Tibial artery (tissue), 4 donors: Measurements from ENCODE around the gene RALGPS2.

Experiments
- DNase-seq, 2 donors: peaks; one replicate each; pipeline ENCODE4 v3.0.0-alpha.2; 2019
- H3K27ac ChIP-seq, 2 donors: fragments of 200-600 bp; sonication (generic) in 1 of 2; 1 replicate in 1 of 2; 2 replicates in 1 of 2; pipeline ENCODE4 v1.5.1; 2018 to 2019; ENCODE audit warnings: mild to moderate bottlenecking in 1 of 2
- H3K27me3 ChIP-seq, 2 donors: fragments of 200-600 bp; sonication (generic) in 1 of 2; one replicate each; pipeline versions ENCODE4 v1.5.1 to v1.6.0; 2016 to 2019
- H3K36me3 ChIP-seq, 3 donors: fragments of 200-600 bp; sonication (generic) in 2 of 3; one replicate each; pipeline ENCODE4 v1.5.1; 2016 to 2019; ENCODE audit warnings: mild to moderate bottlenecking in 2 of 3
- H3K4me1 ChIP-seq, 4 donors: fragments of 200-600 bp; sonication (generic) in 2 of 4; 1 replicate in 3 of 4; 2 replicates in 1 of 4; pipeline ENCODE4 v1.5.1; 2016 to 2019
- H3K4me3 ChIP-seq, 2 donors: fragments of 200-600 bp; sonication (generic) in 1 of 2; 1 replicate in 1 of 2; 2 replicates in 1 of 2; pipeline ENCODE4 v1.5.1; 2018 to 2019; ENCODE audit warnings: mild to moderate bottlenecking in 2 of 2
- H3K9me3 ChIP-seq, 3 donors: fragments of 200-600 bp; sonication (generic) in 1 of 3; one replicate each; pipeline ENCODE4 v1.5.1; 2016 to 2019
- intact Hi-C: fragments of 100-400 bp; cut with DNase I; formaldehyde crosslinking; loops from one replicate; pipeline ENCODE4 v1.15.0; 2023; ENCODE audit warnings: low total_unique reads
- TF ChIP-seq, protein P1 (sequence below), 2 experiments: fragments of 200-600 bp in 1 of 2; fragments of 450-650 bp in 1 of 2; IDR thresholded peaks; one replicate each; pipeline ENCODE4 v1.5.1; 2017 to 2019; ENCODE audit warnings: antibody characterized with exemption in 2 of 2, mild to moderate bottlenecking in 1 of 2, moderate library complexity in 1 of 2

RALGPS2 gene

DNA sequence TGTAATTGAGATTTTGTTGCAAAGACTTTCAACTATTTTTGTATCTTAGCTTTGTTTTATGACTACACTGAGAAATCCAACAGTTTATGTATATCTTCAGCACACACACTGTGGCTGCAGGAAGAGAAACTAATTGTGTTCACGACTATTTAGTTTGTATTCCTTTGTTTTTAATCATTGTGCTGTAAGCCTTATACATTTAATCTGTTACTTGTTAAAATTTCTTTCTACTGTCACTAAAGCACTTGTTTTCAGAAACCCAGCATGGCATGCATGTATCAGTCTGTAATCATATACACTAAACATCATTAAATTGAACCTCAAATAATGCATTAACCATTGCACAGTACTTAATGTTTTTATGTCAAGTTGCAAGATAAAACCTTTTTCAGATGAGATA is 145.2 kb downstream of the RALGPS2 start:
- peak overlapping the region; percentile 65 to 79 for H3K27ac ChIP-seq
- no peaks in the 10 kb centered on the region for H3K9me3 ChIP-seq
- H3K27me3 ChIP-seq, result no peaks in the 10 kb centered on the region
- TF ChIP-seq, protein P1, sequence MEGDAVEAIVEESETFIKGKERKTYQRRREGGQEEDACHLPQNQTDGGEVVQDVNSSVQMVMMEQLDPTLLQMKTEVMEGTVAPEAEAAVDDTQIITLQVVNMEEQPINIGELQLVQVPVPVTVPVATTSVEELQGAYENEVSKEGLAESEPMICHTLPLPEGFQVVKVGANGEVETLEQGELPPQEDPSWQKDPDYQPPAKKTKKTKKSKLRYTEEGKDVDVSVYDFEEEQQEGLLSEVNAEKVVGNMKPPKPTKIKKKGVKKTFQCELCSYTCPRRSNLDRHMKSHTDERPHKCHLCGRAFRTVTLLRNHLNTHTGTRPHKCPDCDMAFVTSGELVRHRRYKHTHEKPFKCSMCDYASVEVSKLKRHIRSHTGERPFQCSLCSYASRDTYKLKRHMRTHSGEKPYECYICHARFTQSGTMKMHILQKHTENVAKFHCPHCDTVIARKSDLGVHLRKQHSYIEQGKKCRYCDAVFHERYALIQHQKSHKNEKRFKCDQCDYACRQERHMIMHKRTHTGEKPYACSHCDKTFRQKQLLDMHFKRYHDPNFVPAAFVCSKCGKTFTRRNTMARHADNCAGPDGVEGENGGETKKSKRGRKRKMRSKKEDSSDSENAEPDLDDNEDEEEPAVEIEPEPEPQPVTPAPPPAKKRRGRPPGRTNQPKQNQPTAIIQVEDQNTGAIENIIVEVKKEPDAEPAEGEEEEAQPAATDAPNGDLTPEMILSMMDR (IDR thresholded peaks at IDR 0.05), result no peak
- no peak for DNase-seq
- intact Hi-C loops, result loop anchor here (5.0 kb wide), 1 partner anchor 62 kb away; no protein-coding TSS in a partner anchor
- H3K4me3 ChIP-seq, result peak overlapping the region; percentile 48 to 55
- peaks cover 0 to 2% (median 2%) of the 10 kb centered on the region in 3 donors for H3K36me3 ChIP-seq
- H3K4me1 ChIP-seq, result peaks cover 0 to 29% (median 10%) of the 10 kb centered on the region in 4 donors

DNA sequence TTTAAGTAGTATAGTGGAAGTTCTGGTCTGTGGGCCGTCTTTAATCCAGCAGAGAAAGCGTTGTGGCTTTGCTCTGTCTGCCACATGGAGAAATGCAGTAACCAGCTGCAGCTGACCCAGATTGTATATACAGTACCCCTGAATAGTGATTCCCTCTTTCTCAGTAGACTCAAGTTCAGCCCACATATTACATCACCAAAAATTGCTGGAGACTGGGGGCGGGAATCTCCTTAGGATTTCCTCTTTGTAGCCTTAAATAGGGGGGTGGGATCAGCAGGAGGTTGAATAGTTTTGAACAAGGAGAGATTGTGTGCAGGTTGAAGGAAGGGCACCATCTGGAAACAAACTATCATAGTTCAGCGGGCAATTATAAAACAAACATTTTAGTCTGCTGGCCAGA is 145.9 kb downstream of the RALGPS2 start, which contains the start of gene ANGPTL1:
TSS of gene ANGPTL1 (minus strand) at position 134 of the 400 bp plus-strand sequence. CDS start 5,301 bp downstream, outside the sequence.
- peak within 1 kb of the TSS; percentile 48 to 55 for H3K4me3 ChIP-seq
- TF ChIP-seq, protein P1 (IDR thresholded peaks at IDR 0.05), result no peak
- peaks cover 0 to 21% (median 10%) of the 10 kb centered on the region in 4 donors for H3K4me1 ChIP-seq
- peak in 1 of 2 donors; percentile 20 for DNase-seq
- intact Hi-C loops, result loop anchor here (5.0 kb wide), 1 partner anchor 61 kb away; no protein-coding TSS in a partner anchor
- no peaks in the 10 kb centered on the region for H3K27me3 ChIP-seq
- peak within 1 kb of the TSS; percentile 65 to 79 for H3K27ac ChIP-seq
- no peaks in the 10 kb centered on the region for H3K9me3 ChIP-seq
- H3K36me3 ChIP-seq, result no peaks in the 10 kb centered on the region

DNA sequence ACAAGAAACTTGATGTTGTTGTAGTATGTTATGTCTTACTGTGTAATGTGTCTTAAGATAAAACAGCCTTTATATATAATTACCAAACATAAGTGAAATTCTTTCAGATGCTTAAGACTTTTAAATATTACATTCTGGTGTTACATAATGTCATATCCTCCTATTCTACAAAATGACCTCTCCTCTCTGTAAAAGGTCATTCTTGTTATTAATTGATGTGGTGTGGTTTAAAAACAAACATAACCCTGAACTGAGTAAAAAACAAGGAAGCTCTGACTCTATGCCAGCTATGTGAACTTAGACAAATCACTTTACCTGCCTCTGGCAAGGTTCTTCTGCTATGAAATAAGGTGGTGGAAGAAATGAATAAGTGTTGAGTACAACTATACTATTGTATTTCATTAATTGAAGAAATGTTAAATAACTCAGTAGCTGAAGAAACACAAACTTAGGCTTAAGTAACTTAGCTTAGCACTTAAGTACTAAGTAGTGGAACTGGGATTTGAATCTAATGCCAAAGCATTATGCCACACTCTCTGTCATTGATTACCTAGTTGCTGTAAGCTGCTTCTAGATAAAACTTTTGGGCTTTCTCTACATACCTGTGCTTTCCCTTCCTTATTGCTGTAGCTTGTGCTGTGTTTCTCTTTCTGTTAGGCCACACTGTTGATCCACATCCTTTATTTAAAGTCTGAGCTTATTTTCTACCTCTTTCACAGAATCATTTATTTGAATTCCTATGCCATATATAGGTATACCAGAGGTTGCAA is 146.7 kb downstream of the RALGPS2 start:
- intact Hi-C loops, result loop anchor here (5.0 kb wide), 1 partner anchor 61 kb away; no protein-coding TSS in a partner anchor
- Histone ChIP-seq H3K27me3 (no peaks in the 10 kb centered on the region), H3K4me3 (peak overlapping the region; percentile 48 to 55), H3K27ac (peak overlapping the region; percentile 65 to 79), H3K4me1 (peaks cover 0 to 15% (median 9%) of the 10 kb centered on the region in 4 donors), H3K9me3 (no peaks in the 10 kb centered on the region), H3K36me3 (no peaks in the 10 kb centered on the region)
- no peak for DNase-seq
- TF ChIP-seq, protein P1 (IDR thresholded peaks at IDR 0.05), result no peak

DNA sequence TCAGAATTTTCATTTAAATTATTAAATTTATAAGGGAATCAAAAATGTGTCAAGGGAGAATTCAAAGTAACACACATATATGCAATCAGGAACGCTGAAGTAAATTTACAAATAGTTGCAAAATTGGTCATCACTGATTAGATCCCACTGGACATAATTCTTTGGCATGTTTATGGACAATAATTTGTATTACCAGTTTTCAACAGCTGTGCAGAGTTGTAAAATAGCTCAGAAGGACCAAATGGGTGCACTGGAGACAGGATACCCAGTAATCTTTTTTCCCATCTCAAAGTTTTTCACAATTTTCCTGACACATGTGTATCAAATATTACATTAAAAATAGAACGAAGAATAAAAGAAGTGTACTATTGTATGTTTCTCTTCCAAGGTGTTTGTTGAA is 149.9 kb downstream of the RALGPS2 start:
- Histone ChIP-seq H3K4me3 (no peak overlapping the region), H3K9me3 (no peaks in the 10 kb centered on the region), H3K27ac (no peak overlapping the region), H3K4me1 (peaks cover 0 to 15% (median 8%) of the 10 kb centered on the region in 4 donors), H3K36me3 (no peaks in the 10 kb centered on the region), H3K27me3 (no peaks in the 10 kb centered on the region)
- intact Hi-C loops, result loop anchor here (5.0 kb wide), 1 partner anchor 57 kb away; no protein-coding TSS in a partner anchor
- TF ChIP-seq, protein P1 (IDR thresholded peaks at IDR 0.05), result no peak
- DNase-seq, result no peak

DNA sequence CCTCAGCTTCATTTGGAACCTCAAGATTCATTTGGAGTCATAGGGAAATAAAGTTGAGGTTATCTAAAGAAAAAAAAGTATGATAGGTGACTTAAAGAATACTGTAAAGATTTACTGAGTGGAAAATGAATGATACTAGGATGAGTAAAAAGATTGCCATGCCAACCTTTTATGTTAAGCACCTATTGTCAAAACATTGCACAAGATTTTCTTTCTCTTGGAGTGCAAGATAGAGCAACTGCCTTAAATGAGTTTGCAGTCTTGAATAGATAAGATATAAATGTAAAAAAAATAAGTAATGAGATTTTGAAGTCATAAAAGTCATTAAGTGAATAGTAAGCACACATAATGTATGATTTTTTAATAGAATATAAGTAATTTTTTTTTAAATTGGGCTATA is 150.9 kb downstream of the RALGPS2 start:
- intact Hi-C loops, result no loop called here
- Histone ChIP-seq H3K9me3 (no peaks in the 10 kb centered on the region), H3K4me1 (peaks cover 0 to 13% (median 8%) of the 10 kb centered on the region in 4 donors), H3K36me3 (no peaks in the 10 kb centered on the region), H3K27ac (no peak overlapping the region), H3K27me3 (no peaks in the 10 kb centered on the region), H3K4me3 (no peak overlapping the region)
- no peak for DNase-seq
- TF ChIP-seq, protein P1 (IDR thresholded peaks at IDR 0.05), result no peak
